H1 (cell line): ENCODE measurements around the gene MPIG6B. TPM values are rescaled to one million over a fixed set of nuclear protein-coding genes. Genes with fewer than 3 reads are reported as not detected.

ENCODE experiments used
- CTCF ChIA-PET: fragments of 300-600 bp; sonication (Branson Sonifier 250); formaldehyde crosslinking; loops from one replicate; lab custom pipeline; 2021; ENCODE audit not compliant: partially characterized antibody; lab: Charles Lee
- POLR2A ChIA-PET: fragments of 300-600 bp; sonication (Branson Sonifier 250); formaldehyde crosslinking; loops from one replicate; lab custom pipeline; 2021; ENCODE audit warnings: inconsistent platforms; ENCODE audit not compliant: partially characterized antibody; lab: Charles Lee
- DNase-seq, 2 experiments: peaks; one replicate each; pipeline versions ENCODE4 v3.0.0 to v3.0.0-alpha.2; 2010 to 2022; ENCODE audit warnings: low spot score in 2 of 2, low read depth in 1 of 2, mixed read lengths in 1 of 2
- FAIRE-seq: peaks from 2 replicates; lab custom pipeline; 2011; peaks lifted over from hg19 to GRCh38; lab: Jason Lieb, UNC
- H2AFZ ChIP-seq: 2 replicates; pipeline ENCODE4 v1.8.1; 2012; ENCODE audit warnings: low read length, inconsistent platforms
- H2AK5ac ChIP-seq: 2 replicates; pipeline ENCODE4 v1.6.1; 2013; ENCODE audit warnings: low read depth, low read length
- H2BK120ac ChIP-seq: replicated peaks from 2 replicates; pipeline ENCODE3; 2013; ENCODE audit warnings: low read depth, low read length, inconsistent platforms
- H2BK12ac ChIP-seq: 2 replicates; pipeline ENCODE4 v1.6.1; 2013; ENCODE audit warnings: low read depth, low read length
- H2BK15ac ChIP-seq: 2 replicates; pipeline ENCODE4 v1.6.1; 2013; ENCODE audit warnings: low read length
- H2BK20ac ChIP-seq: 2 replicates; pipeline ENCODE4 v1.6.1; 2013; ENCODE audit warnings: low read length
- H2BK5ac ChIP-seq: 2 replicates; pipeline ENCODE4 v1.6.1; 2013; ENCODE audit warnings: low read depth, low read length
- H3K14ac ChIP-seq: 2 replicates; pipeline ENCODE4 v1.6.1; 2013; ENCODE audit warnings: inconsistent platforms; ENCODE audit not compliant: insufficient read length
- H3K18ac ChIP-seq: 2 replicates; pipeline ENCODE4 v1.6.1; 2013; ENCODE audit warnings: low read length; ENCODE audit errors: extremely low read depth
- H3K23ac ChIP-seq: 2 replicates; pipeline ENCODE4 v1.6.1; 2013; ENCODE audit warnings: inconsistent platforms; ENCODE audit not compliant: insufficient read length
- H3K23me2 ChIP-seq: 2 replicates; pipeline ENCODE4 v1.6.1; 2013; ENCODE audit warnings: low read depth, low read length
- H3K27ac ChIP-seq: 2 replicates; pipeline ENCODE4 v1.6.1; 2011; ENCODE audit warnings: low read depth, low read length, inconsistent platforms
- H3K27me3 ChIP-seq, 4 experiments: replicated peaks in 1 of 4; 1 replicate in 1 of 4; 2 replicates in 3 of 4; pipeline versions ENCODE4 v1.6.1 to v1.8.1; 2011 to 2013; ENCODE audit warnings: low read length in 3 of 4, mild to moderate bottlenecking in 3 of 4, inconsistent platforms in 2 of 4, mixed read lengths in 2 of 4, moderate library complexity in 1 of 4; ENCODE audit not compliant: control insufficient read depth in 3 of 4, insufficient read depth in 3 of 4; ENCODE audit errors: extremely low read depth in 1 of 4
- H3K36me3 ChIP-seq, 4 experiments: 2 replicates each; pipeline versions ENCODE4 v1.6.1 to v1.8.1; 2011 to 2013; ENCODE audit warnings: mild to moderate bottlenecking in 4 of 4, low read length in 3 of 4, moderate library complexity in 2 of 4, control low read depth in 1 of 4, inconsistent platforms in 1 of 4; ENCODE audit not compliant: insufficient read depth in 4 of 4, control insufficient read depth in 2 of 4
- H3K4ac ChIP-seq: replicated peaks from 2 replicates; pipeline ENCODE3; 2013; ENCODE audit warnings: low read length, low read depth, mixed read lengths, inconsistent platforms; ENCODE audit not compliant: insufficient read length
- H3K4me1 ChIP-seq, 4 experiments: replicated peaks in 1 of 4; 1 replicate in 1 of 4; 2 replicates in 3 of 4; pipeline versions ENCODE4 v1.6.1 to v1.8.1; 2011 to 2013; ENCODE audit warnings: low read length in 3 of 4, inconsistent platforms in 2 of 4, mixed read lengths in 1 of 4; ENCODE audit not compliant: insufficient read depth in 4 of 4, control insufficient read depth in 3 of 4
- H3K4me2 ChIP-seq, 2 experiments: 2 replicates each; pipeline versions ENCODE4 v1.6.1 to v1.8.1; 2011 to 2013; ENCODE audit warnings: low read depth in 2 of 2, low read length in 2 of 2, control low read depth in 1 of 2, inconsistent platforms in 1 of 2, mild to moderate bottlenecking in 1 of 2; ENCODE audit not compliant: insufficient read depth in 1 of 2
- H3K4me3 ChIP-seq, 4 experiments: fragments of 200-600, 300-600 bp in 1 of 4; sonication (generic), shearing (Covaris generic), sonication (Bioruptor Twin) in 1 of 4; 2 replicates each; pipeline versions ENCODE4 v1.5.1 to v1.8.1; 2011 to 2016; ENCODE audit warnings: low read length in 4 of 4, low read depth in 3 of 4, control low read depth in 2 of 4, inconsistent platforms in 2 of 4, mild to moderate bottlenecking in 2 of 4, mixed read lengths in 1 of 4, moderate library complexity in 1 of 4; ENCODE audit not compliant: insufficient read depth in 2 of 4; ENCODE audit errors: extremely low read depth in 1 of 4
- H3K56ac ChIP-seq: replicated peaks from 2 replicates; pipeline ENCODE3; 2013; ENCODE audit warnings: low read depth, mild to moderate bottlenecking, mixed read lengths, low read length, inconsistent platforms; ENCODE audit not compliant: insufficient read length
- H3K79me1 ChIP-seq: 2 replicates; pipeline ENCODE4 v1.6.1; 2013; ENCODE audit warnings: low read depth, low read length, control low read depth
- H3K79me2 ChIP-seq, 2 experiments: 2 replicates each; pipeline versions ENCODE4 v1.6.1 to v1.8.1; 2012 to 2013; ENCODE audit warnings: low read length in 2 of 2, mild to moderate bottlenecking in 2 of 2, inconsistent platforms in 1 of 2; ENCODE audit not compliant: insufficient read depth in 2 of 2, control insufficient read depth in 1 of 2
- H3K9ac ChIP-seq, 4 experiments: replicated peaks in 1 of 4; 1 replicate in 1 of 4; 2 replicates in 3 of 4; pipeline versions ENCODE4 v1.6.1 to v1.8.1; 2011 to 2013; ENCODE audit warnings: low read depth in 3 of 4, low read length in 3 of 4, control low read depth in 2 of 4, mild to moderate bottlenecking in 2 of 4, moderate library complexity in 2 of 4, inconsistent platforms in 1 of 4; ENCODE audit errors: extremely low read depth in 1 of 4
- H3K9me3 ChIP-seq, 2 experiments: 2 replicates each; pipeline versions ENCODE4 v1.6.1 to v1.8.1; 2012 to 2013; ENCODE audit warnings: mild to moderate bottlenecking in 2 of 2, moderate library complexity in 2 of 2, control low read depth in 1 of 2, inconsistent platforms in 1 of 2, low read depth in 1 of 2, low read length in 1 of 2, mixed read lengths in 1 of 2; ENCODE audit not compliant: insufficient read depth in 2 of 2
- H4K20me1 ChIP-seq, 2 experiments: replicated peaks in 1 of 2; 2 replicates each; pipeline versions ENCODE3 to v1.8.1; 2011 to 2013; ENCODE audit warnings: inconsistent platforms in 2 of 2, low read length in 2 of 2, mild to moderate bottlenecking in 1 of 2; ENCODE audit not compliant: insufficient read depth in 2 of 2, control insufficient read depth in 1 of 2
- H4K5ac ChIP-seq: 2 replicates; pipeline ENCODE4 v1.6.1; 2013; ENCODE audit warnings: low read length, low read depth, mixed read lengths, inconsistent platforms; ENCODE audit not compliant: insufficient read length
- H4K8ac ChIP-seq: 2 replicates; pipeline ENCODE4 v1.8.0; 2013; ENCODE audit warnings: mild to moderate bottlenecking, moderate library complexity, low read length, inconsistent platforms; ENCODE audit not compliant: insufficient read depth; ENCODE audit errors: extremely low read depth
- H4K91ac ChIP-seq: replicated peaks from 2 replicates; pipeline ENCODE3; 2013; ENCODE audit warnings: low read length, mixed read lengths, inconsistent platforms; ENCODE audit not compliant: insufficient read length
- BCL11A ChIP-seq, 2 experiments: IDR thresholded peaks; one replicate each; pipeline ENCODE4 v1.6.1; 2011; ENCODE audit warnings: low read depth in 2 of 2, low read length in 2 of 2, mild to moderate bottlenecking in 2 of 2
- WGBS, 2 experiments: shearing (Covaris generic) in 1 of 2; methylation state at CpG; one replicate each; pipeline versions ENCODE4 v1.1.6 to v1.1.7; 2013 to 2015; ENCODE audit warnings: low lambda C conversion rate in 2 of 2, mixed read lengths in 2 of 2, inconsistent platforms in 1 of 2, low coverage in 1 of 2, missing lambda C conversion rate in 1 of 2; ENCODE audit not compliant: insufficient replicate concordance in 2 of 2, insufficient coverage in 1 of 2, insufficient read length in 1 of 2; ENCODE audit errors: extremely low coverage in 1 of 2, missing lambda C conversion rate in 1 of 2; 5-methylcytosine and 5-hydroxymethylcytosine counted together
- polyA plus RNA-seq, 7 experiments: library from polyadenylated mRNA; depleted of rRNA in 3 of 7; stranded (reverse) in 5 of 7; unstranded in 2 of 7; fragments of >200 nt in 5 of 7; fragments of 200-250 nt in 2 of 7; gene quantifications; 1 replicate in 5 of 7; 2 replicates in 1 of 7; 4 replicates in 1 of 7; pipeline versions ENCODE4 v1.2.1 to v1.2.3, GENCODE V29; 2011 to 2013; ENCODE audit warnings: missing spikeins in 2 of 7, mixed read lengths in 2 of 7
- total RNA-seq: library from RNA; stranded (reverse); fragmentation: NEBNext Ultra II Directional; extraction: Animal tissue kit (Norgen Biotek cat#: 25700); gene quantifications from 2 replicates; pipeline ENCODE4 v1.2.1, GENCODE V29; 2021

MPIG6B gene
- total and polyA plus RNA-seq, 2 of the 8 experiments (the other 6 are each of a cell fraction or from before 2014, with no cell fraction given) = 0.18 TPM; not detected in 1

- peak overlapping the region; percentile 62; the same call in 1 of the 2 replicates for H3K18ac ChIP-seq
- no peaks in the 10 kb centered on the region for H3K79me1 ChIP-seq
- peak overlapping the region; percentile 55 for H2BK5ac ChIP-seq
- H4K8ac ChIP-seq = no peak overlapping the region
- FAIRE-seq (no peak), DNase-seq (no peak)
- peak overlapping the region; percentile 67; the same call in 1 of the 2 replicates for H2AFZ ChIP-seq
- ChIA-PET CTCF (interaction anchor here (1.0 to 5.7 kb wide), 9 partner anchors 11 to 94 kb away, joined by 3 to 39 read pairs (median 6); partner anchors contain the start of genes DDAH2 and MPIG6B), POLR2A (interaction anchor here (0.5 to 4.7 kb wide), 14 partner anchors 10 to 114 kb away, joined by 3 to 36 read pairs (median 6); partner anchors contain the start of genes ABHD16A, CSNK2B, DDAH2 and GPANK1)
- no peak overlapping the region for H3K9ac ChIP-seq
- H2BK120ac ChIP-seq = no peak overlapping the region
- no peak overlapping the region for H2BK15ac ChIP-seq
- no peak for TF ChIP-seq BCL11A (IDR thresholded peaks at IDR 0.05; ENCODE audit: low read depth in 2 of 2, low read length in 2 of 2)
- peaks cover 11 to 24% (median 22%) of the 10 kb centered on the region in 4 experiments for H3K4me1 ChIP-seq
- no peak overlapping the region for H3K56ac ChIP-seq
- no peak overlapping the region for H4K5ac ChIP-seq
- no peak overlapping the region for H2AK5ac ChIP-seq
- H4K91ac ChIP-seq = no peak overlapping the region
- peaks cover 3% of the 10 kb centered on the region; the same call in 1 of the 2 replicates for H3K23me2 ChIP-seq
- no peaks in the 10 kb centered on the region for H3K9me3 ChIP-seq
- H3K14ac ChIP-seq = no peak overlapping the region
- peak overlapping the region in 1 of 4 experiments; percentile 15; a peak in 1 of 8 replicates for H3K4me3 ChIP-seq
- peak overlapping the region; percentile 86; the same call in 1 of the 2 replicates for H2BK12ac ChIP-seq
- no peak overlapping the region for H2BK20ac ChIP-seq
- no peaks in the 10 kb centered on the region for H4K20me1 ChIP-seq
- no peak overlapping the region for H3K23ac ChIP-seq
- H3K79me2 ChIP-seq = no peaks in the 10 kb centered on the region
- no peaks in the 10 kb centered on the region for H3K36me3 ChIP-seq
- no peaks in the 10 kb centered on the region; a peak in 1 of 7 replicates for H3K27me3 ChIP-seq
- H3K4me2 ChIP-seq = peak overlapping the region in 1 of 2 experiments; percentile 52; a peak in 2 of 4 replicates
- no peak overlapping the region for H3K4ac ChIP-seq
- 81% methylated on average over 3 of the region's 4 CpGs; no CpG with 5 or more reads in 1 of the 2 experiments for WGBS, 2 experiments
- H3K27ac ChIP-seq = 0 out of 2 replicates have a peak overlapping the region, but pooled peaks have one; percentile 0
These were observed 9.7 kb upstream of the MPIG6B start for GRCh38 chr6:31713465-31713864.
